Suprapubic skin (tissue), 3 donors: ENCODE data around the gene ORAI1.

Source experiments
- CTCF ChIP-seq, 2 donors: fragments of 200-600 bp in 1 of 2; fragments of 450-650 bp in 1 of 2; sonication (generic) in 1 of 2; IDR thresholded peaks; one replicate each; pipeline ENCODE4 v1.5.1; 2016 to 2019; ENCODE audit warnings: antibody characterized with exemption in 2 of 2, mild to moderate bottlenecking in 1 of 2, moderate library complexity in 1 of 2
- POLR2AphosphoS5 ChIP-seq, 3 donors: sonication (generic); formaldehyde crosslinking; IDR thresholded peaks; one replicate each; pipeline ENCODE4 v1.6.1; 2017; ENCODE audit warnings: antibody characterized with exemption in 3 of 3

DNA sequence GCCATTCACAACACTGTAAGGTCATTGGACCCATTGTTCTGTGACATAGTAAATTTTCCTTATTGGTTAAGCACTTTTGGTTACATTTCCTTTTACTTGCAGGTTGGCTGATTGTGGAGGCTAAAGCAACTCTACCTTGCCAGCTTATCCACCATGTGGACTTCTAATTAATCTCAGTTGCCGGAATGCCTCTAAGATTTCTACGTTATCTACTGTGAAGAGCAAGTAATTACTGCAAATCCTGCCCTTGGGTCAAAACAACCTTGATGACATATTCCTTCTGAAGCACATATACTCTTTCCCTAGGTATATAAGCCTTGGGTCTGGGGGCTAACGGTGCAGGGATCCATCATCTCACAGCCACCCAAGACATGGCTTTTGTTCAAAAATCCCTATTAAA is 62.6 kb downstream of the ORAI1 start:
- no peak for TF ChIP-seq CTCF (IDR thresholded peaks at IDR 0.05)
- TF ChIP-seq POLR2AphosphoS5 (IDR thresholded peaks at IDR 0.05) = no peak
